ENCODE measurements around the gene ALDH1A3.

The ALDH1A3 gene

DNA sequence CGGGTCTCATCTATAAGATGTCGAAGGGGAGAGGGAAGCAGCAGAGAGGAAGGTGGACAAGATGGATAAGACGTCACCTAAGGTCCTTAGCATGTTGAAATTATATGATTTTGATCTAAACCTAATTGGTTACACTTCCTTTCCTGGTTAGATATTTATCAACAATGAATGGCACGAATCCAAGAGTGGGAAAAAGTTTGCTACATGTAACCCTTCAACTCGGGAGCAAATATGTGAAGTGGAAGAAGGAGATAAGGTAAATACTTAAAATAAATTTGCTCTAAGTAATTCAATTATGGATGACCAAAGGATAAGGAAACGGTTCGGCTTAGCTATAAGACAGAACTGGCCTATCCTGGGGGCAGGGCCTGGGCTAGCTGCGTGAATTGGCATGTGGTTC lies 5.5 kb downstream of the ALDH1A3 start:
- no peak for DNase-seq

GRCh38 chr15:100885811-100886210 lies 6.2 kb downstream of the ALDH1A3 start:
- DNase-seq = no peak

DNA sequence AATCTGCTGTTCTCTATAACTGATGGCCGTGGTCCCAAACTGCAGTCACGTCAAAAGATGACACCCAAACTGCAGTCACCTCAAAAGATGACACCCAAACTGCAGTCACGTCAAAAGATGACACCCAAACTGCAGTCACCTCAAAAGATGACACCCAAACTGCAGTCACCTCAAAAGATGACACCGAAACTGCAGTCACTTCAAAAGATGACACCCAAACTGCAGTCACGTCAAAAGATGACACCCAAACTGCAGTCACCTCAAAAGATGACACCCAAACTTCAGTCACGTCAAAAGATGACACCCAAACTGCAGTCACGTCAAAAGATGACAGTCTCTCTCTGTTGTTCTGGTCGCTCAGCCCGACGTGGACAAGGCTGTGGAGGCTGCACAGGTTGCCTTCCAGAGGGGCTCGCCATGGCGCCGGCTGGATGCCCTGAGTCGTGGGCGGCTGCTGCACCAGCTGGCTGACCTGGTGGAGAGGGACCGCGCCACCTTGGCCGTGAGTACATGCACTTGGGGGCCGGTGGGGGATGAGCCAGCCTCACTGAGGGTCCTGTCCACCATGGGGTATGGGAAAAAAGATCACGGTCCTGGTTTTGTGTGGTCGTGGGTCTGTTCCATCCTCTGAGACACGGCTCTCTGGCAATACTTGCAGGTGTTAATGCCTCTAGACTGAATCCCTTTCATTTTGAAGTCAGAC lies 7.7 kb downstream of the ALDH1A3 start:
- no peak for DNase-seq

- DNase-seq = no peak
Observed at GRCh38 chr15:100889385-100890050, 9.9 kb downstream of the ALDH1A3 start.

- DNase-seq = no peak
Observed at GRCh38 chr15:100890051-100890720, 10.6 kb downstream of the ALDH1A3 start.

DNA sequence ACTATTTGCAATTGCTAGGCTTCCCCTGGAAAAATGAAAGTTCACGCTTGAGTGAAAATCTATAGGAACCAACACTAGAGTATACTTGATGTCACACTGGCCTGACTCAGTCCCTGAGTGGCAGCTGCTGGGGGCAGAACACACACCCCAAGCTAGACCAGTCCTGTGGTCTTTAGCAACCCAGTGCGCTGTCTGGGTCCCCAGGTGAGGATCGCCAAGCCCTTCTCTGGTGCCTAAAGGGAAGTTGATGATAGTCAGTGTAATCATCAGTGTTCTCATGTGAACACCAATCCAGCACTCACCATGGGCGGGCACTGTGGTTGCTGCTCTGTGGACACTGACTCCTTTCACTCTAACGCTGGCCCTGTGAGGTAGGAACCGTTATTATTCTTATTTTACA lies 11.2 kb downstream of the ALDH1A3 start:
- DNase-seq = no peak

- no peak for DNase-seq
Observed at GRCh38 chr15:100891307-100892012, 11.8 kb downstream of the ALDH1A3 start.

GRCh38 chr15:100892013-100892355 lies 12.4 kb downstream of the ALDH1A3 start:
- no peak for DNase-seq

DNA sequence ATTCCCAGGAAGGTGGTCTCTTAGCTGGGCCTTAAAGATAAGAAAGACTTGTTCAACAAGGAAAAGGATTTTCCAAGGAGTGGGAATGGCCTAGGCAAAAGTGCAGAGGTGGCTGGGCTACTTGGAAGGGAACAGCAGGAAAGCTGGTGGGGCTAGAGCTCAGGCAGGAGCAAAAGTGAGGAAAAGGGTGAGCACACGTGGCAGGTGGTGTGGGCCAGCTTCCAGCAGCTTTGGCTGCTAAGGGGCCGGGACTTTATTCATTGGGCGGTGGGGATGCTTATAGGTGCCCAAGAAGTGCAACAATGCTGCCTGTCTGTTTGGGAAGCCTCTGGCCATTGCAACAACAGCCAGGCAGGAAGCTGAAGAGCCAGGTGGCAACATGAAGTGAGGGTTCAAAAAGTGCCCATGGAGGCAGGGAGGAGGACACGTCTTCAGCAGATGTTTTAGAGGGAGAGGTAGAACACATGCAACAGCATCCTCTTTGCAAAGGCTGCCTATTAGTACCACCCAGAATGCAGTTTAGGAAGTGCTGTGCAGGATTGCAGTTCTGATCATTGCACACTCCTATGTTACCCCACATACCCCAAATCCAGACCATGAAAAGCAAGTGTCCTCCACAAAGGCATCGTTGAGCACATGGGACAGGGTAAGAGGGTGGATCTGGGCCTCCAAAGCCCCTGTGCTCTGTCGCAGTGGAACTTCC lies 13.8 kb downstream of the ALDH1A3 start:
- no peak for DNase-seq

DNA sequence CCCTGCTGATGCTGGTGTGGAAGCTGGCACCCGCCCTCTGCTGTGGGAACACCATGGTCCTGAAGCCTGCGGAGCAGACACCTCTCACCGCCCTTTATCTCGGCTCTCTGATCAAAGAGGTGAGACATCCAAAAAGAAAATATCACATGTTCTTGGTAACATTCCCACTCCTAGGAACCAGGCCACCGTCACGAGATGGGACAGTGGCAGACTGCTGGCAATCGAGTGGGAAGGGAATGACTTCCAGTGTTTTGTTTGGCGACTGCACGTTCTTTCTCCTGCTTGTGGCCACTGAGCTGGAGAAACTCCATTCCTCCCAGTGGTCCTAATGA lies 14.3 kb downstream of the ALDH1A3 start:
- no peak for DNase-seq

- DNase-seq = no peak
Observed at GRCh38 chr15:100895721-100896120, 16.1 kb downstream of the ALDH1A3 start.

DNA sequence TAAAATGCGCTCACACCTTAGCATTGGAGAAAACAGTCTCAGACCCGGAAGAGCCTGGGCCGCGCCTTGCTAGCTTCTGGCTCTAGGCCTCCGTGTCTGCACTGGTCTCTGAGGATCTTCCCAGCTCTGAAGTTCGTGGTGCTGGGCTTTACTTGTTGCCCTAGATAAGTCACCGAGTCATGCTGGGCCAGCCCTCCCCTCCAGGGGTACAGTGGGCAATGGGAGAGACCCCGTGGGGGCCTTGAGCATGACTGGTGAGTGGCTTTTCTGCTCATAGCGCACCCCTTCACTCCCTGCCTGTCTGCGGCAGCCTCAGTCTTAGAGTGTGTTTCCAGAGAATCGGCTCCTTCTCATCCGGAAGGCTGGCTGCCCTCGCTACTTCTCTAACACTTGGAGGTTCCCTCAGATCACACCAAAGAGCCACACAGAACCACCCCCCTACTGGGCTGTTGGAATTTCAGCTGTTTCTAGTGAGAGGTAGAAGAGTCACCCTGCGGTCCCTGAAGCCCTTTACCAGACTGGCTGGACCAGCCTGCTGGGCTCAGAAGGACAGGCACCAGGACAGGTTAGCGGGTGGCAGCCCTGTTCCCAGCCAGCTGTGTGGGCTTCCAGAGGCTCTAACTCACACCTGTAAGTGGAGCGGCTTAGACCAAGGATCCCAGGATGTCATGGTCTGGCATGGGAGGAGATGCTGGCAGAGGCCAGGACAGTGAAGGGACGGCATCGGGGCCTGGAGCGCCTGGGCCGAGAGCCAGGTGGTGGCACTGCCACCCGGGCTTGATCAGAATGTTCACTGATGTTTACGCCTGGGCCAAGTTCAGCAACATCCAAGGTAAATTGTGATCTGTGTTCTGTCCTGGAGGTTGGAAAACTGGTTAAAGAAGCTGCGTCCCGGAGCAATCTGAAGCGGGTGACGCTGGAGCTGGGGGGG lies 17.9 kb downstream of the ALDH1A3 start:
- no peak for DNase-seq

DNA sequence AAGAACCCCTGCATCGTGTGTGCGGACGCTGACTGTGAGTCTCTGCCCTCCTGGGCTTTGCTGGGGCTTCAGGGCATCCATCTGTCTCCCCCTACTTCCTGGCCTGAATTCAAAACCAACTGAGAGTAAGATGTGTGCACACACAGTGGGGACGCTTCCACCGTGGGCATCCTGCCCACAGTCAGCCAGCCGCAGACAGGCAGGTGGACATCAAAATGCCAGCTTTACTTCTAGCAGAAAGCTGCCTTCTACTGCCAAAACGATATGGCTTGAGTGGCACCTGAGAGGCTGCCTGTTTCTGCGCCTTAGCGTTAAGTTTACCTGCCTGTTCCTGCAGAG lies 18.5 kb downstream of the ALDH1A3 start:
- DNase-seq = no peak

- no peak for DNase-seq
Observed at GRCh38 chr15:100898661-100899462, 19.2 kb downstream of the ALDH1A3 start.

GRCh38 chr15:100899601-100900000 lies 20.0 kb downstream of the ALDH1A3 start:
- no peak for DNase-seq

- no peak for DNase-seq
Observed at GRCh38 chr15:100900136-100900794, 20.6 kb downstream of the ALDH1A3 start.

DNA sequence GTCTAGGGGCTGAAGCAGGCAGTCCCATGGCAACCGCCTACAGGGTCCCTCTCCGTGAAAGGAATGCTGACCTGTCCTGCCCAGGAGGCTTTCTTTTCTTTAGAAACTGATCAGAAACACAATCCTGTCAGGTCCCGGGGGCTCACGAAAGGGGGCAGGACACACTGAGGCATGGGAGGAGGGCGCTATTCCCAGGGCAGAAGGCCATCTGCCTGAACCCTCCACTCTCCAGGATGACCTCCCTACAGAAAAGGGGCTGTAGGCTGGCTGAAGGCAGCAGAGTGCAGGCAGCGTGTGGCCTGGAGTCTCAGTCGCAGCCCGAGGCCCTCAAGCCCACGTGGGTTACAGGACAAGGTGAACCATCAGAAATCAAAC lies 21.2 kb downstream of the ALDH1A3 start:
- DNase-seq = no peak

DNA sequence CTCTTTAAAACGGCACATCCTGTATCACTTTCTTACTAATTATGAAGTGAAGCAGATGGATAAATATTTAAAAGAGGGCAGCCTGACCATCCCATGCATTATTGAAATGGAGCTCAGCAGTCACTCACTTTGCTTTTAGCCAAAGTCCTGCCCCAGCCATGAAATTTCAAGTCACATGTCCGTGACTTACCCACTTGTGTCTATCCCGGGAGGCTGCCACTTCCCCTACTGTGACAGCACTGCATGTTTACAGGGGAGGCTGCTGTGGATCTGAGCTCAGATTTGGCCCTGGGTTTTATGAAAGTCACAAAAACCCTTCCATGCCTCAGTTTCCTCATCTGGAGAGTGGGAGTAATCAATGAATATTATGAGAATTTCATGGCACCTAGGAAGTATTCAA lies 21.7 kb downstream of the ALDH1A3 start:
- no peak for DNase-seq

GRCh38 chr15:100901702-100902435 lies 22.2 kb downstream of the ALDH1A3 start:
- no peak for DNase-seq
